AG04450 (cell line): ENCODE data around the gene ATP9B. TPM values are rescaled to one million over a fixed set of nuclear protein-coding genes. Genes with fewer than 3 reads are reported as not detected.
A peak's percentile ranks its signal among the peaks of the same experiment; 100 is the strongest.

ENCODE experiments used
- CTCF ChIA-PET: fragments of 300-600, 350-600 bp; formaldehyde crosslinking; extraction: SDS; loops from one replicate; lab custom pipeline; 2022; ENCODE audit warnings: antibody characterized with exemption, inconsistent platforms; lab: Charles Lee
- POLR2A ChIA-PET: fragments of 350-600 bp; formaldehyde crosslinking; extraction: SDS; loops from one replicate; lab custom pipeline; 2021; ENCODE audit warnings: antibody characterized with exemption, inconsistent platforms; lab: Yijun Ruan, JAX
- DNase-seq: peaks from one replicate; pipeline ENCODE4 v3.0.0-alpha.2; 2011; ENCODE audit warnings: low read depth, low spot score
- H3K27ac ChIP-seq: one replicate; pipeline ENCODE4 v1.5.1; 2012; ENCODE audit warnings: low read depth, low read length, control low read depth
- H3K27me3 ChIP-seq: one replicate; pipeline ENCODE4 v1.6.0; 2012; ENCODE audit warnings: low read length; ENCODE audit not compliant: control insufficient read depth, insufficient read depth
- H3K4me3 ChIP-seq: 2 replicates; pipeline ENCODE4 v1.5.1; 2011; ENCODE audit warnings: mild to moderate bottlenecking, low read depth, low read length, control low read depth
- H3K9me3 ChIP-seq: 2 replicates; pipeline ENCODE4 v1.5.1; 2012; ENCODE audit warnings: low read length; ENCODE audit not compliant: control insufficient read depth, insufficient read depth
- CTCF ChIP-seq: IDR thresholded peaks from 2 replicates; pipeline ENCODE4 v1.5.1; 2011; ENCODE audit warnings: low read depth, low read length, control low read depth, inconsistent platforms
- polyA plus RNA-seq: library from polyadenylated mRNA; depleted of rRNA; stranded (reverse); fragments of >200 nt; gene quantifications from 2 replicates; pipeline ENCODE4 v1.2.3, GENCODE V29; 2011

Gene ATP9B
- polyA plus RNA-seq, 1 experiment, result 18.1 TPM

GRCh38 chr18:79199691-79200374 is 130.6 kb downstream of the ATP9B start:
- no peaks in the 10 kb centered on the region for H3K27me3 ChIP-seq
- 0 out of 2 replicates have a peak, but pooled peaks have one; percentile 7 for TF ChIP-seq CTCF
- H3K9me3 ChIP-seq, result peaks cover 4% of the 10 kb centered on the region
- ChIA-PET CTCF (no interaction called here), POLR2A (no interaction called here)
- no peak overlapping the region for H3K27ac ChIP-seq
- H3K4me3 ChIP-seq, result no peak overlapping the region
- no peak for DNase-seq

DNA sequence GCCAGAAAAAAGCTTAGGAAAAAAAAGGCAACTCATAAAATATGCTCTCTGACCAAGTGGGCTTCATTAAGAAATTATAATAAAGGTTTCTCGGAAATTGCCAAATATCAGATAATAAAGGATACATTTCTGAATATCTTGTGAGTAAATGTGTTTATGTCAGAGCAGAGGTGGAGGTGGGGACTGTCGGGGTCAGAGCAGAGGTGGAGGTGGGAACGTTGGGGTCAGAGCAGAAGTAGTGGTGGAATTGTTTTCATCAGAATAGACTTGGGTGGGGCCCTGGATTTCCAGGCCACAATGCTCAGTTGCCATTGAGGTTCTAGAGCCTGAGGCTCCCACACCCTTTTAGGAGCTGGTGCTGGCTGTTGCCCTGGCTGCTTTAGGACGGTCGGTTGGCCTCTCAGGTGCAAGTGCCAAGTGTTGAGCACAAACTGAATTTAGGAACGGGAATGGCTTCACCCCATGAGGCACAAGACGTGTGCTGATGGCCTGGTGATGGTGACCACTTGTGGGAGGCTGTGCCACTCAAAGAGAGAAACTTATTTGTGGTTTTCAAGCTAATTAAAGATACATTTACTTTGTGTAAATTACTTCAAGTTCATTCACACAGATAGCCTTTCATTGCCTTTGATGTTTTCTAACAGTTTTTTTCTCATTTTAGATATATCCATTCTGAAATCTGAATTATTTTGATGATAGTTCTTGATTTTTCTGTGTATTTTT is 131.5 kb downstream of the ATP9B start:
- no peak overlapping the region for H3K27ac ChIP-seq
- no peak overlapping the region for H3K4me3 ChIP-seq
- no peak for TF ChIP-seq CTCF
- ChIA-PET CTCF (no interaction called here), POLR2A (no interaction called here)
- peaks cover 4% of the 10 kb centered on the region for H3K9me3 ChIP-seq
- H3K27me3 ChIP-seq, result no peaks in the 10 kb centered on the region
- DNase-seq, result no peak

DNA sequence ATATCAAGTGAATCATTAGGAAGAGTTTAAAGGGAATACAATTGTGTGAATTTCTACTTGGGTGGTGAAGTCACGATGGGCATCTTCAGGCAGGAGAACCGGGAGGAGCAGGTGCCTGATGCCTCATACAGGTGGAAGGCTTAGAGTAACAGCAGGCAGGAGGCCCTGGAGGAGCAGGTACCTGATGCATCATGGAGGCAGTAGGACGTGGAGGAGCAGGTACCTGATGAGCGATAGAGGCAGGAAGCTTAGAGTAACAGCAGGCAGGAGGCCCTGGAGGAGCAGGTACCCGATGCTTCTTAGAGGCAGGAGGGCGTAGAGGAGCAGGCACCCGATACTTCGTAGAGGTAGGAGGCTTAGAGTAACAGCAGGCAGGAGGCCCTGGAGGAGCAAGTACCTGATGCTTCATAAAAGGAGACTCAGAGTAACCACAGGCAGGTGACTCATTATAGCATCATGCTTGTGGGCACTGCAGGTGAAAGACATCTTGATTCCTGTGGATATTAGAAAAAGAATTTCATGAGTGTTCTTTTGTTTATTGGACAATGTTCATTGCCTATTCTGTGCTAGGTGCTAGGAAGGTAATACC is 133.9 kb downstream of the ATP9B start:
- ChIA-PET POLR2A (no interaction called here), CTCF (no interaction called here)
- no peak for TF ChIP-seq CTCF
- Histone ChIP-seq H3K4me3 (no peak overlapping the region), H3K27ac (no peak overlapping the region), H3K27me3 (no peaks in the 10 kb centered on the region), H3K9me3 (peaks cover 4% of the 10 kb centered on the region)
- no peak for DNase-seq

GRCh38 chr18:79204889-79205807 is 136.0 kb downstream of the ATP9B start:
- no peak for DNase-seq

More at GRCh38 chr18:79204889-79205807, 136.0 kb downstream of the ATP9B start:
- H3K4me3 ChIP-seq, result no peak overlapping the region
- H3K27me3 ChIP-seq, result no peaks in the 10 kb centered on the region
- H3K9me3 ChIP-seq, result peaks cover 4% of the 10 kb centered on the region
- H3K27ac ChIP-seq, result no peak overlapping the region
- TF ChIP-seq CTCF, result no peak
- POLR2A ChIA-PET, result no interaction called here
- CTCF ChIA-PET, result no interaction called here
